HEK293T (cell line): ENCODE measurements around the gene GXYLT2.

Source experiments
- ARNT ChIP-seq: fragments of 450-650 bp; IDR thresholded peaks from 2 replicates; pipeline ENCODE4 v1.6.1; 2017; ENCODE audit warnings: mild to moderate bottlenecking
- BHLHE40 ChIP-seq: fragments of 450-650 bp; IDR thresholded peaks from 2 replicates; pipeline ENCODE4 v1.6.1; 2016; ENCODE audit warnings: mild to moderate bottlenecking, moderate library complexity, borderline replicate concordance
- CTBP1 ChIP-seq: fragments of 450-650 bp; IDR thresholded peaks from 2 replicates; pipeline ENCODE4 v1.6.1; 2016; ENCODE audit warnings: borderline replicate concordance
- FOXA1 ChIP-seq: fragments of 450-650 bp; IDR thresholded peaks from 2 replicates; pipeline ENCODE4 v1.6.1; 2016; ENCODE audit warnings: mild to moderate bottlenecking
- FOXM1 ChIP-seq: fragments of 450-650 bp; IDR thresholded peaks from 2 replicates; pipeline ENCODE4 v1.6.1; 2017; ENCODE audit warnings: mild to moderate bottlenecking, borderline replicate concordance
- HDGF ChIP-seq: fragments of 450-650 bp; IDR thresholded peaks from 2 replicates; pipeline ENCODE4 v1.6.1; 2017; ENCODE audit warnings: antibody characterized with exemption, borderline replicate concordance
- L3MBTL2 ChIP-seq: fragments of 450-650 bp; conservative IDR thresholded peaks from 2 replicates; pipeline ENCODE4 v1.6.1; 2016; ENCODE audit warnings: mild to moderate bottlenecking
- LEF1 ChIP-seq: fragments of 450-650 bp; IDR thresholded peaks from 2 replicates; pipeline ENCODE4 v1.6.1; 2017; ENCODE audit warnings: mild to moderate bottlenecking, borderline replicate concordance
- NFRKB ChIP-seq: fragments of 450-650 bp; IDR thresholded peaks from 2 replicates; pipeline ENCODE4 v1.6.1; 2016; ENCODE audit warnings: mild to moderate bottlenecking, moderate library complexity
- SP1 ChIP-seq: fragments of 450-650 bp; IDR thresholded peaks from 2 replicates; pipeline ENCODE4 v1.6.1; 2017
- SUZ12 ChIP-seq: fragments of 450-650 bp; IDR thresholded peaks from 2 replicates; pipeline ENCODE4 v1.6.1; 2016; ENCODE audit warnings: mild to moderate bottlenecking
- TARDBP ChIP-seq: fragments of 450-650 bp; IDR thresholded peaks from 2 replicates; pipeline ENCODE4 v1.6.1; 2016
- TF ChIP-seq, protein P1 (sequence below): fragments of 450-650 bp; IDR thresholded peaks from 2 replicates; pipeline ENCODE4 v1.6.1; 2016

DNA sequence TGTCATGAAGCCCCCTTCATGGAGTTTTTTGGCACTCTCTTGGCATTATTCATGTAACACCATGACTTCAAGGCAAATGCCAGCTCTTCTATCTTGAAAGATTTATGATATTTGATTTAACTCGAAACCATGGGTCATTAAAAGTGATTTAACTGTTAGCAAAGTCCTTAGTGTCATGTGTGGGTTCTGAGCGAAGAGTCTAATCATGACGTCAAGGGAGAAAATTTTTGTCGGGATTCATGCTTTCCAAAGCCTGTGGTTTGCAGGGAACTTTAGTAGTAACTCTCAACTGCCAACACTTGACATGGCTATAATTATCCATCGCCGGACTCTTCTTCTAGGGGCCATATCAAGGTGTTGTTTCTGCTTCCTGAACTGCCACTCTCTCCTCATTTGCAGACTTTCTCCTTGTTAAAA is 11.5 kb downstream of the GXYLT2 start:
- TF ChIP-seq FOXM1 (no peak), SUZ12 (no peak), HDGF (no peak), LEF1 (no peak; the same call in 1 of the 2 replicates), FOXA1 (no peak), SP1 (no peak), NFRKB (no peak), CTBP1 (peak; percentile 89), L3MBTL2 (no peak; the same call in 1 of the 2 replicates), BHLHE40 (no peak), ARNT (0 out of 2 replicates have a peak, but pooled peaks have one; percentile 26), TARDBP (0 out of 2 replicates have a peak, but pooled peaks have one; percentile 16)
- TF ChIP-seq, protein P1, sequence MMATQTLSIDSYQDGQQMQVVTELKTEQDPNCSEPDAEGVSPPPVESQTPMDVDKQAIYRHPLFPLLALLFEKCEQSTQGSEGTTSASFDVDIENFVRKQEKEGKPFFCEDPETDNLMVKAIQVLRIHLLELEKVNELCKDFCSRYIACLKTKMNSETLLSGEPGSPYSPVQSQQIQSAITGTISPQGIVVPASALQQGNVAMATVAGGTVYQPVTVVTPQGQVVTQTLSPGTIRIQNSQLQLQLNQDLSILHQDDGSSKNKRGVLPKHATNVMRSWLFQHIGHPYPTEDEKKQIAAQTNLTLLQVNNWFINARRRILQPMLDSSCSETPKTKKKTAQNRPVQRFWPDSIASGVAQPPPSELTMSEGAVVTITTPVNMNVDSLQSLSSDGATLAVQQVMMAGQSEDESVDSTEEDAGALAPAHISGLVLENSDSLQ, result peak; percentile 95
